HG03342 (cell line): ENCODE data around the gene ST7.
A peak's percentile ranks its signal among the peaks of the same experiment; 100 is the strongest.

Source experiments
- ATAC-seq: cut with Tn5 transposase; IDR thresholded peaks from one replicate; pipeline ENCODE4 v1.9.1; 2021; ENCODE audit warnings: mild to moderate bottlenecking, moderate library complexity; ENCODE audit not compliant: unreplicated experiment

ST7 gene

GRCh38 chr7:117051808-117052207 lies 98.5 kb downstream of the ST7 start:
- no peak for ATAC-seq

- ATAC-seq: no peak
These were observed 100.1 kb downstream of the ST7 start for GRCh38 chr7:117053432-117053831.

- no peak for ATAC-seq
These were observed 108.5 kb downstream of the ST7 start for GRCh38 chr7:117061751-117062150.

GRCh38 chr7:117062300-117062699 lies 109.0 kb downstream of the ST7 start:
- ATAC-seq: no peak

GRCh38 chr7:117064688-117065087 lies 111.4 kb downstream of the ST7 start:
- ATAC-seq: no peak

- ATAC-seq: no peak
These were observed 112.4 kb downstream of the ST7 start for GRCh38 chr7:117065571-117066150.

GRCh38 chr7:117066668-117067067 lies 113.4 kb downstream of the ST7 start:
- peak; percentile 62 for ATAC-seq

- ATAC-seq: no peak
These were observed 114.0 kb downstream of the ST7 start for GRCh38 chr7:117067340-117067739.

- ATAC-seq: no peak
These were observed 115.3 kb downstream of the ST7 start for GRCh38 chr7:117068511-117069145.

- ATAC-seq: peak; percentile 59
These were observed 116.1 kb downstream of the ST7 start for GRCh38 chr7:117069379-117069778.

GRCh38 chr7:117071551-117071950 lies 118.2 kb downstream of the ST7 start:
- ATAC-seq: no peak

GRCh38 chr7:117072620-117073118 lies 119.4 kb downstream of the ST7 start:
- ATAC-seq: no peak

GRCh38 chr7:117074378-117074777 lies 121.1 kb downstream of the ST7 start:
- no peak for ATAC-seq

- ATAC-seq: no peak
These were observed 122.6 kb downstream of the ST7 start for GRCh38 chr7:117075934-117076333.

- ATAC-seq: no peak
These were observed 123.2 kb downstream of the ST7 start for GRCh38 chr7:117076426-117076943.

- ATAC-seq: no peak
These were observed 124.4 kb downstream of the ST7 start for GRCh38 chr7:117077658-117078057.

- no peak for ATAC-seq
These were observed 129.3 kb downstream of the ST7 start for GRCh38 chr7:117082647-117083046.

GRCh38 chr7:117083648-117084047 lies 130.3 kb downstream of the ST7 start:
- no peak for ATAC-seq

GRCh38 chr7:117084286-117084685 lies 131.0 kb downstream of the ST7 start:
- ATAC-seq: no peak

- ATAC-seq: no peak
These were observed 132.0 kb downstream of the ST7 start for GRCh38 chr7:117085275-117085674.

GRCh38 chr7:117085769-117086463 lies 132.6 kb downstream of the ST7 start:
- ATAC-seq: peak; percentile 77

GRCh38 chr7:117086788-117087187 lies 133.5 kb downstream of the ST7 start:
- ATAC-seq: peak; percentile 40
